Nephron (organoid): ENCODE data around the gene THADA.

Source experiments
- H3K27ac Mint-ChIP-seq, 3 experiments: 2 replicates each; pipeline ENCODE4 v1.8.0; 2020; ENCODE audit warnings: mixed read lengths in 3 of 3, mild to moderate bottlenecking in 2 of 3, moderate library complexity in 1 of 3
- H3K27me3 Mint-ChIP-seq: 2 replicates; pipeline ENCODE4 v1.8.0; 2021; ENCODE audit warnings: low read depth, mild to moderate bottlenecking, moderate library complexity, mixed read lengths
- H3K36me3 Mint-ChIP-seq: 2 replicates; pipeline ENCODE4 v1.8.0; 2020; ENCODE audit warnings: low read depth, mixed read lengths
- H3K4me1 Mint-ChIP-seq: 2 replicates; pipeline ENCODE4 v1.8.0; 2020; ENCODE audit warnings: mixed read lengths
- H3K4me3 Mint-ChIP-seq, 3 experiments: 2 replicates each; pipeline ENCODE4 v1.8.0; 2020; ENCODE audit warnings: mild to moderate bottlenecking in 3 of 3, mixed read lengths in 3 of 3, moderate library complexity in 2 of 3
- H3K9me3 Mint-ChIP-seq: 2 replicates; pipeline ENCODE4 v1.8.0; 2020; ENCODE audit warnings: mixed read lengths
- CTCF ChIP-seq, 3 experiments: fragments of 200-600 bp; sonication (generic); IDR thresholded peaks; one replicate each; pipeline ENCODE4 v1.5.0; 2021; ENCODE audit warnings: antibody characterized with exemption in 3 of 3; ENCODE audit not compliant: unreplicated experiment in 3 of 3

The THADA gene

GRCh38 chr2:43201497-43201896 is 394.3 kb downstream of the THADA start:
- Mint-ChIP-seq H3K4me1 (peaks cover 10% of the 10 kb centered on the region), H3K27me3 (no peaks in the 10 kb centered on the region), H3K27ac (peak overlapping the region in 1 of 3 experiments; percentile 52), H3K36me3 (no peaks in the 10 kb centered on the region), H3K9me3 (no peaks in the 10 kb centered on the region), H3K4me3 (no peak overlapping the region)
- TF ChIP-seq CTCF (IDR thresholded peaks at IDR 0.05; ENCODE audit: unreplicated experiment in 3 of 3), result no peak

GRCh38 chr2:43201016-43201415 is 394.8 kb downstream of the THADA start:
- no peak overlapping the region for H3K4me3 Mint-ChIP-seq
- H3K27me3 Mint-ChIP-seq, result no peaks in the 10 kb centered on the region
- H3K4me1 Mint-ChIP-seq, result peaks cover 12% of the 10 kb centered on the region
- peak overlapping the region; percentile 47 to 73 (median 52) for H3K27ac Mint-ChIP-seq
- no peaks in the 10 kb centered on the region for H3K9me3 Mint-ChIP-seq
- no peaks in the 10 kb centered on the region for H3K36me3 Mint-ChIP-seq
- TF ChIP-seq CTCF (IDR thresholded peaks at IDR 0.05; ENCODE audit: unreplicated experiment in 3 of 3), result no peak

GRCh38 chr2:43199492-43200488 is 396.0 kb downstream of the THADA start:
- H3K36me3 Mint-ChIP-seq, result no peaks in the 10 kb centered on the region
- no peak overlapping the region for H3K4me3 Mint-ChIP-seq
- H3K9me3 Mint-ChIP-seq, result no peaks in the 10 kb centered on the region
- TF ChIP-seq CTCF (IDR thresholded peaks at IDR 0.05; ENCODE audit: unreplicated experiment in 3 of 3), result no peak
- no peaks in the 10 kb centered on the region for H3K27me3 Mint-ChIP-seq
- peaks cover 14% of the 10 kb centered on the region for H3K4me1 Mint-ChIP-seq
- peak overlapping the region in 1 of 3 experiments; percentile 66 for H3K27ac Mint-ChIP-seq

- Mint-ChIP-seq H3K27me3 (no peaks in the 10 kb centered on the region), H3K27ac (no peak overlapping the region), H3K36me3 (no peaks in the 10 kb centered on the region), H3K9me3 (no peaks in the 10 kb centered on the region), H3K4me3 (no peak overlapping the region), H3K4me1 (peaks cover 28% of the 10 kb centered on the region)
- TF ChIP-seq CTCF (IDR thresholded peaks at IDR 0.05; ENCODE audit: unreplicated experiment in 3 of 3), result no peak
These were observed 397.6 kb downstream of the THADA start for GRCh38 chr2:43198263-43198662.

- Mint-ChIP-seq H3K9me3 (no peaks in the 10 kb centered on the region), H3K36me3 (no peaks in the 10 kb centered on the region), H3K4me3 (no peak overlapping the region), H3K27ac (peak overlapping the region; percentile 82 to 94 (median 93)), H3K4me1 (peaks cover 28% of the 10 kb centered on the region), H3K27me3 (no peaks in the 10 kb centered on the region)
- TF ChIP-seq CTCF (IDR thresholded peaks at IDR 0.05; ENCODE audit: unreplicated experiment in 3 of 3), result no peak
These were observed 398.3 kb downstream of the THADA start for GRCh38 chr2:43197588-43197896.
